ENCODE measurements around the gene ANKIB1.
"Not testable (repeated sequence)": the region's sequence is repeated elsewhere in the genome, so short reads cannot be mapped to it uniquely, and the experiment has no call there.

ANKIB1 gene, protein sequence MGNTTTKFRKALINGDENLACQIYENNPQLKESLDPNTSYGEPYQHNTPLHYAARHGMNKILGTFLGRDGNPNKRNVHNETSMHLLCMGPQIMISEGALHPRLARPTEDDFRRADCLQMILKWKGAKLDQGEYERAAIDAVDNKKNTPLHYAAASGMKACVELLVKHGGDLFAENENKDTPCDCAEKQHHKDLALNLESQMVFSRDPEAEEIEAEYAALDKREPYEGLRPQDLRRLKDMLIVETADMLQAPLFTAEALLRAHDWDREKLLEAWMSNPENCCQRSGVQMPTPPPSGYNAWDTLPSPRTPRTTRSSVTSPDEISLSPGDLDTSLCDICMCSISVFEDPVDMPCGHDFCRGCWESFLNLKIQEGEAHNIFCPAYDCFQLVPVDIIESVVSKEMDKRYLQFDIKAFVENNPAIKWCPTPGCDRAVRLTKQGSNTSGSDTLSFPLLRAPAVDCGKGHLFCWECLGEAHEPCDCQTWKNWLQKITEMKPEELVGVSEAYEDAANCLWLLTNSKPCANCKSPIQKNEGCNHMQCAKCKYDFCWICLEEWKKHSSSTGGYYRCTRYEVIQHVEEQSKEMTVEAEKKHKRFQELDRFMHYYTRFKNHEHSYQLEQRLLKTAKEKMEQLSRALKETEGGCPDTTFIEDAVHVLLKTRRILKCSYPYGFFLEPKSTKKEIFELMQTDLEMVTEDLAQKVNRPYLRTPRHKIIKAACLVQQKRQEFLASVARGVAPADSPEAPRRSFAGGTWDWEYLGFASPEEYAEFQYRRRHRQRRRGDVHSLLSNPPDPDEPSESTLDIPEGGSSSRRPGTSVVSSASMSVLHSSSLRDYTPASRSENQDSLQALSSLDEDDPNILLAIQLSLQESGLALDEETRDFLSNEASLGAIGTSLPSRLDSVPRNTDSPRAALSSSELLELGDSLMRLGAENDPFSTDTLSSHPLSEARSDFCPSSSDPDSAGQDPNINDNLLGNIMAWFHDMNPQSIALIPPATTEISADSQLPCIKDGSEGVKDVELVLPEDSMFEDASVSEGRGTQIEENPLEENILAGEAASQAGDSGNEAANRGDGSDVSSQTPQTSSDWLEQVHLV

DNA sequence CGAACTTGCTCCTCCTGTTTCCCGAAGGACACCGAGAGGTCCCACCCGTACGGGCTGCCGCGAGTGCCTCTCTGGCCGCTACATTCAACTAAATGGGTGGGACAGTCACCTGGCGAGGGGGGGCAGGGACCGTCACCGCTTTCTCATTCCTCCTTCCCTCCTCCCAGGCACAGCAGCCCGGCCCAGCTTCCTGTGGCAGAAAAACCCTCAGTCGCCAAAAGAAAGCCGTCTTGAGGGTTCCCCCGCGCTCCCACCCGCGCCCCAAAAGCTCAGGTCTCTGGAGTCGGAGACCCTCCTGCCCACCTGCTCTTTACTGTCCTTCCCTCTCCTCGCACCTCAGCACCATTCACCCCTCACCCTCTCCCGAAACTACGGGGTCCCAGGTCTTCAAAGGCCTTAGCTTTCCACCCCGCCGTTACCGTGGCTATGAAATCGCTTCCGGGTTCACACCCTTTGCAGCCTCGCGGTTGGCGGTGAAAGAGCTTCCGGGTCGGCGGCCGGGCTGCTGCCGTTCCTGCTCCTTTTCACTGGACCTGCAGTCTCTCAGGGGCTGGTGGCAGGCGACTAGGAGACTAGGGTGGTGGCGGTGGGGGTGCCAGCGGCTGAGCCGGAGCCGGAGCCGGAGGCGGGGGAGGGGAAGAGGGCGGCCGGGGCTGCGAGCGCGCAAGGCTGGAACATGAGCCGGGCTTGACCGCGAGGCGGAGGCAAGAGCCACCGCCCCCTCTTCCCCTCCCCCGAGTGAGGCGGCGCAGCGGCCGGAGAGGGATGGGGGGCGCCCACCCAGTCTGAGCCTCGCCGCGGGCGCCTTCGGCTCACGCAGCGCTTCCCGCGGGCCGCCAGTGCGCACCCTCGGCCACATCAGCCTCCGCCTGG lies at the start of gene ANKIB1, which contains the start of gene KRIT1:
TSS of gene ANKIB1 (plus strand) at position 488 of the 873 bp plus-strand sequence. CDS start 49,005 bp downstream, outside the sequence.
TSS of gene KRIT1 (minus strand) at position 428 of the 873 bp plus-strand sequence. CDS start 3,779 bp downstream, outside the sequence.
- DNase-seq (ENCODE audit: low read depth) = no peak

DNA sequence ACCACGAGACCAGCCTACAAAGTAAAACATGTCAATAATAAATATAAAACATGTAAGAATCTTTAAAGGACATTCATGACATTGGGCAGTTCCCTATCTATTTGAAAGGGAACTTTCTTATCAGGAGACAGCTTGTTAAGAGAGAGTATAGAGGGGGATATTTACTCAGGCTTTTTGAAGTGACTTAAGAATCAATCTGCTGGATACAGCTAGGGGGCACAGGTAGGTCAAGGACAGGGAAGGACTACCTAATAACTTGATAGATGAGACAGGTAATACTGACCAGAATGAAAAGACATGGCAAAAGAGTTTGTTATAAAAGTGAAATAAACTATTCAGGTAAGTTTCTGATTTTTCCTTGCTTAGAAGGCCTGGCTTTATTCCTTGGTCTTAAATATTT lies 45.0 kb upstream of the ANKIB1 start:
- no peak for DNase-seq (ENCODE audit: low read depth)

DNA sequence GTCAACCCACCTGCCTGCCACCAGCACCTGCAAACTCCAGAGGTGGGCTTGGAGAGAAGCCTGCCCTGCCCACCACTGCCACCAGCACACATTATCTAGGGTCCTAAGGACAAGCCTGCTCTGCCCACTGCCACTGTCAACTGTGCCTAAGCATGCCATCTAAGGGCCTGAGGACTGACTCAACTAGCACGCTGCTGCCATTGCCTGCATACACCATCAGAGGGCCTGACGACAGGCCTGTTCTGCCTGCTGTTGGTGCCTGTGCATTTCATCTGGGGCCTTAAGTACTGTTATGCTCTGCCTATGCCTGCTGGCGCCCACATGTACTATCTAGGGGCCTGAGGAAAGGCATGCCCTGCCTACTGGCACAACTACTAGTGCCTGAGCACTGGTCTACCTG lies 39.8 kb upstream of the ANKIB1 start:
- DNase-seq (ENCODE audit: low read depth) = no peak

DNA sequence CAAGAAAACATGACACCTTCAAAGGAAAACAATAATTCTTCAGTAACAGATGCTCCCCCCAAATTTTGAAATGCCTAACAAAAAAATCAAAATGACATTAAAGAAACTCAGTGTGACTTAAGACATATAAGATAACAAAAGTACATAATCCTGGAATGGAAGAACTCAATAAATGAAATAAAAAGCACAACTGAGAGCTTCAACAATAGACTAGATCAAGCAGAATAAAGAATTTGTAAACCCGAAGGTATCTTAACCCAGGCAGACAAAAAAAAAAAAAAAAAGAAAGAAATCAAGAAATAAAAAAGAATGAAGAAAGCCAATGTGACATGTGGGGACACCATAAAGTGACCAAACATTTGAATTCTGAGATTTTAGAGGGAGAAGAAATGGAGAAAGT lies 39.1 kb upstream of the ANKIB1 start:
- no peak for DNase-seq (ENCODE audit: low read depth)

DNA sequence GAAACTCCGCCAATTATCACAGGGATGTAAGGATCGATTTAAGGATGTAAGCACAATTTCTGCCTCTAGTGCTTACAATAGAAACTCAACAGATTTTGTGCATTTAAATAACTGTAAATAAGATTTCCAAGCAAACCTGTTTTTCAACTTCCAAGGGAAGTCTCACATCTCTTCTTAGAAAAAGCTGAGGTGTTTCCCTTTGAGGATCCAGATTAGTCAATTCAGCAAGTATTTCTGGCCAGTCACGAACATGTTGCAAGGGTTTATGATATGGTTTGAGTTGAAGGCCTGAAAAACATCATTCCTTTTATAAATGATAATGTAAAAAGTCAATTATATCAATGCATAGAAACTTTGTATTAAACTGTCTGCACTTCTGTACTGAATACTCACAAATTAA lies 24.0 kb upstream of the ANKIB1 start:
- DNase-seq (ENCODE audit: low read depth) = no peak

DNA sequence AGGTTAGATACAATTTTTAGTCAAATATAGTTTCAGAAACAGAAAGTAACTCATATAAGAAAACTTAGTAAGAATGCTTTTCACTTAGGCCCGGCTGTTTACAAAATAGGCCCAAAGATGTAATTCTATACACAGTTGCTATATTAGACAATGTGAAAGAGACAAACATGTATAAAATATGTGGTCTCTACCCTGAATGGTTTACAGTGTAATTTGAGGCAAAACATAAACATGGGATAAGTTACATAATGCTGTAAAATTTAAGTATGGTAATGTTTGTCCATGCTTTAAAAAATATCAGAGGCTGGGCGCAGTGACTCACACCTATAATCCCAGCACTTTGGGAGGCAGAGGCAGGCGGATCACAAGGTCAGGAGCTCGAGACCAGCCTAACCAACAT lies 18.8 kb upstream of the ANKIB1 start:
- DNase-seq (ENCODE audit: low read depth) = no peak

DNA sequence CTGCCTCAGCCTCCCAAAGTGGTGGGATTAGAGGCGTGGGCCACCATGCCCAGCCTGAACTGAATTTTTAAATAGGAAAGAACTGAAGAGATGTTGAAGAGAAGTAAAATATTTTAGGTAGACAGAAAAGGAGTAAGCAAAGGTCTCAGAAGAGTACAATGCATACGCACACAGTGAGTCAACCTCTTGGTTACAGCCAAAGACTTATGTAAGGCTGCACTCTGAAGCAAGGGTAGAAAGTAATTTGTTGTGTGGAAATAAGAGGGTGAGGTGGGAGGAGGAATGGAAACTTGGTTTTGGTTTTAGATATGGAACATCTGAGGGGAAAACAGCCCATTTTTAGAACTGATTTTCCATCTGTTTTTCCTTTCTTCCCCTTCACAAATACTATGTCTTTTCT lies 17.7 kb upstream of the ANKIB1 start:
- no peak for DNase-seq (ENCODE audit: low read depth)

DNA sequence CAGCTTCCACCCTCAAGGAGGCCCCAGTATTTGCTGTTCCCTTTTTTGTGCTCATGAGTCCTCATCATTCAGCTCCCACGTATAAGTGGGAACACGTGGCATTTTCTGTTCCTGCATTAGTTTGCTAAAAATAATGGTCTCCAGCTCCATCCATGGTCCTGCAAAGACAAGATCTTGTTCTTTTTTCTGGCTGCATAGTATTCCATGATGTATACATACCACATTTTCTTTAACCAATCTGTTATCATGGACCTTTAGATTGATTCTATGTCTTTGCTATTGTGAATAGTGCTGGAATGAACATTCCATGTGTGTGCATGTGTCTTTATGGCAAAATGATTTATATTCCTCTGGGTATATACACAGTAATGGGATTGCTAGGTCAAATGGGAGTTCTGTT lies 17.0 kb upstream of the ANKIB1 start:
- no peak for DNase-seq (ENCODE audit: low read depth)

DNA sequence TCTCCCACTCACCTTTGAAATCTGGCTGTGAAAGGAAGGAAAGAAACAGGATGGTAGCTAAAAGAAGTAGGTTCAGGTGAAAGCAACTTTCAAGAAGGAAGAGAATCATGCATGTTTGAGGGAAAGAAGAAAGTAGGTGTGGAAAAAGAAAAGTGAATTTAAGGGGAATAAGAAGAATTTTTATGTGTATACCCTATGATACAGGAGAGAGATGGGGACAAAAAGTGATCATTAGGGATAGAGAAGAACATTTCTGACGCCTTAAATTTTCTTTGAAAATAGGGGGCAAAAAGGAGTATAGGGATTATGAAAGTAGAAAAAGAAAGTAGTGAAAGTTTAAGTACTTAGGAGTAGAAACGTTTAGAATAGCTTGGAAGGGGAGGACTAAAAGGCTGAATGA lies 15.2 kb upstream of the ANKIB1 start:
- no peak for DNase-seq (ENCODE audit: low read depth)

DNA sequence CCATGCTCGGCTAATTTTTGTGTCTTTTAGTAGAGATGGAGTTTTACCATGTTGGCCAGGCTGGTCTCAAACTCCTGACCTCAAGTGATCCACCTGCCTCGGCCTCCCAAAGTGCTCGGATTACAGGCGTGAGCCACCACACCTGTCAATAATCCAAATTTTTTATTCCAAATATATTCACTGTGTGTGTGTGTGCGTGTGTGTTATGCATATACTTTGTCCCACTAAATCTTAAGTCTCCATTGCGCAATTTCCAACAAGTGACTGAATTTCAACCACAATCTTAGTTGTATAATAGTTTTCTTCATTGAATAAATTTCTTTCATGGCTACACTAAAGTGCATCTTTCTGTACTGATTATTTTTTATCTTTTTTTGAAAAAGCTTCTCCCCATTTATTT lies 2.8 kb upstream of the ANKIB1 start:
- DNase-seq (ENCODE audit: low read depth) = no peak

DNA sequence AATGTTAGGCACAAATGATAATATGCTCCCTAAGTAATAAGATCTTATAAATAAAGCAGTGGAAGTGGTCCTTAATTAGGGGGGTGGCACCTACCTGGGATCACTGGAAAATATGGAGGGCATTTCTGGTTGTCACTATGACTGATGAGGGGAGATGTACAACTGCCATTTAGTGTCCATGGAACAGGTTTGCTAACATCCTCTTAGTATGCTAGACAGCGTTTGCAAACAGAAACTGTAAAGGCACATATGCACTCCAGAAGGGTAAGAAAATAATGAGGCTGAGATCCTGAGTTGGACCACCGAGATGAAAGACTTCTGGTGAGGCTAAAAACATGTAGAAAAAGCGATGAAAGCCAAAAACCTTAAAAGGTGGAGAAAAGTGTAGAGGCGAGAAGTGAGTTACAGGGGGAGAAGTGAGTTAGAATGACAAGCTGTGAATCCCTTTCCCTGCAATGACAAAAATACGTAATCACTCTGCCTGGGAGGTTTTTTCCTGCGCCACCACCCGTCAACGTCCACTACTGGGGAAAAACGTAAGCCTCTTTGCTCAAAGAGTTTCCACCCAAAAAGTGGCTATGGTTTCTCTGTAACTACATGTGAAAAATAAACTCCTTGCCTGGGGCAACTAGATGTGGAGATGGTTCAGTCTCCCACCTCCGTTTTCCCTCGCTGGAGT lies 827 bp upstream of the ANKIB1 start:
- no peak for DNase-seq (ENCODE audit: low read depth)

DNA sequence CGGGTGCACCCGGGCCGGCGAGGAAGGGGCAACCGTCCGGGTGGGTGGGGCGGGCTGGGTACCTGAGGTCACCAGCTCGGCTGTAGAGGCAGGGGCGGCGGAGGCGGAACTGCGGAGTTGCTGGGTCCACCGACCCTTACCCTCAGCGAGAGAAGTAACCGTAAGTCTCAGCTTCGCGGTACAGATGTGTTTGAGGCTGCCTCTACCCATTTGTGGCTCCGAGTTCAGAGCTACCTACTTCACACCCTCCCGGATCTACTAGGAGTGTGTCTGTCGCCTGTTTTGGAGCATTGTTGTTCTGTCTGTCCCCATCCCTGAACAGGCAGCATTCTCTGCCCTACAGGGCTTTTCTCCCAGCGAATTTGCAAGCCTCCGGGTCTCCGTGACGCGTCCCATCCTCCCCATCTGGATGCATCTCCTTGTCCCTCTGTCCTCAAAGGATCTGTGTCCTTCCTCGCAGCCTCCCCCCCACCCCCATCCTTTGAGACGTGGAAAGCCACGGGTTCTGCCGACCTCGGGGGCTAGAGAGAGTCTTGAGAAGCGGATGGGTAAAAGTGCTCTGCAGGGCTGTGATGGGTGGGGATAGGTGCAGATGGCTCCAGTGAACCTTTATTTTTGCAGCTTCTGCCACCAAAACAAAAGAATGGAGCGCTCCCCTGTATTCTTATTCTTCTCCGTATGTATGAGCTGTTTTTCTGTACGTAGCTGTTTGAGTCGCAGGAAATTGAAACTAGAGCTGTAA lies 757 bp downstream of the ANKIB1 start:
- DNase-seq (ENCODE audit: low read depth) = no peak

DNA sequence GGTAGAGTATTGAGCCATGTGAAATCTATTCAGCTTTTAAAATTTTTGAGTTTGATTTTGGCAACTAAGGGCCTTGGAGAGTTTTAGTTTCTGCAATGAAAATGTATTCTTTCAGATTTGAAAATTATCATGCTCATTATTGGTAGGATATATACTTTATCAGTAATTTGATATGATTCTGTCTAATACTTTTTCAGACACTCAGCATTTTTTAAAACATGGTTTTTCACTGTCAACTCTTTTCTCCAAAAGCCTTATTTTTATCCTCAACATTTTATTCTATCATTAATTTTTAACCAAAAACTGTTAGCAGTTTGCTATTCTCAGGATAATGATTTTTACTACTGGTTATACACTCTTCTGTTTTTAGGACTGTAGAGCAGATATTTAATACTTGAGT lies 4.8 kb downstream of the ANKIB1 start:
- DNase-seq (ENCODE audit: low read depth) = no peak

DNA sequence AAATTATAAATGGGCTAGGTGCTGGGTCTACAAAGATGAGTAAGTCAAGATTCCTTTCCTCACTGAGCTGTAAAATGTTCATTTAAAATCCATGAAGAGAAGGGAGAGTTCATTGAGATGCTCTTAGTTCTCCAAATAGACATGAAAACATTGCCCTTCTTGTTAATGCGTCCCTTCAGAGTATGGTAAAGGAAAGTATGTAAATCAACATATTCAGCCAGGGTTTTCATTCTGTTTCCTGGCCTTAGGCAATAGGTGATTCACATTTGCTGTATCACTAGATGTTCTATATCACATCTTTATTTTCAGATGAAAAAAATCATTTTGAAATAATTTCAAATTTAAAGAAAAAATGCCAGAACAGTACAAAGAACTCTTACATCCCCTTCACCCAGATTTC lies 5.4 kb downstream of the ANKIB1 start:
- DNase-seq (ENCODE audit: low read depth) = no peak

DNA sequence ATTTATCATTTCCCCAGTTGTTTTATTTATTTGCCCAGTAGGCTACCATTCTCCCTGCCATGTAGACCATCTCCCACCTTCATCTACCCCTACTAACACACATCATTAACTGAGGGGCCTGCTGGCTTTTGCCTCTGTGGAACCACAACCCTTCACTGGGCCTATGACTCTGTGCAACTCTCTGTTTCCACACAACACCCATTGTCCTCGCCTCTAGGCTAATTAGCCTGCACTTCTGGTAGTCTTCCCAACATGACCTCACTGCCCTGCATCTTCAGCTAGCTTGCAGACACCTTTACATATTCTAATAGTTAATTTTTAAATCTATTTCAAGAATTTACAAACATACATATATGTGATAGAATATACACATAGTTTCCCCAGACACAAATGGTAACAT lies 7.5 kb downstream of the ANKIB1 start:
- DNase-seq (ENCODE audit: low read depth) = no peak

DNA sequence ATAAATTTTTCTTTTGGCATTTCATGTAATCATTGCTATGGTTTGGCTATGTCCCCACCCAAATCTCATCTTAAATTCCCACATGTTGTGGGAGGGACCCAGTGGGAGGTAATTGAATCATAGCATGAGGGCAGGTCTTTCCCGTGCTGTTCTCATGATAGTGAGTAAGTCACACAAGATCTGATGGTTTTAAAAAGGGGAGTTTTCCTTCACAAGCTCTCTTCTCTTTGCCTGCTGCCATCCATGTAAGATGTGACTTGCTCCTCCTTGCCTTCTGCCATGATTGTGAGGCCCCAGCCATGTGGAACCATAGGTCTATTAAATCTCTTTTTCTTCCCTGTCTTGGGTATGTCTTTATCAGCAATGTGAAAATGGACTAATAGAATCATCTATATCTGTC lies 9.0 kb downstream of the ANKIB1 start:
- DNase-seq (ENCODE audit: low read depth) = not testable (repeated sequence)

DNA sequence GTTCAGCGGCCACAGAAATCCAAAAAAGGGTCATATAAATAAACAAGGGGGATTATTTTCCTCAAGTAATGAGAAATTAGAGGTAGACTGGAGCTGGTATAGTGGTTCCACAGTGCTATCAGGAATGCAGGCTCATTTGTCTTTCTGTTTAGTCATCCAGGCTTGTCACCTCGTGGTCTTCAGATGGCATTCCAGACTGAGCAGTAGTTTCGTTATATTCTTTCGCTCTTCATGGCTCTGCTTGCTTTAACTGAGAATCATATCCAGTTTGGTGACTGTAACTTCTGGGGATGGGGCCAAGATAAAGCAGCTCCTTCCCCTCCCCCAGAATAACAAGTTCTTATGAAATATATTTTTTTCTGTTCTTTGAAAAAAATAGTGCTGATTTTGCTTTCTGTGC lies 9.5 kb downstream of the ANKIB1 start:
- DNase-seq (ENCODE audit: low read depth) = peak; percentile 68

DNA sequence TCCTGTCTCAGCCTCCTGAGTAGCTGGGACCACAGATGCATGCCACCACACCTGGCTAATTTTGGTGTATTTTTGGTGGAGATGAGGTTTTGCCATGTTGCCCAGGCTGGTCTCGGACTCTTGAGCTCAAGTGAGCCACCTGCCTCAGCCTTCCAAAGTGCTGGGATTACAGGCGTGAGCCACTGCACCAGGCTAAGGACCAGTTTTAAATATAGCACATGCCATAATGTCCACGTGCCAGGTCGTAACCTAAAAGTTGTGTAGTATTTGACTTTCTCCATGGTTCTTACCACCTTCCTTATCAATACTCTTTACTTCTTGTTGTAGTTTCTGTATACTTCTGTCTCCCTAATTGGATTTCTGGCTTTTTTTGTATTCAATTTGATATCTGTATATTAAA lies 13.3 kb downstream of the ANKIB1 start:
- no peak for DNase-seq (ENCODE audit: low read depth)

DNA sequence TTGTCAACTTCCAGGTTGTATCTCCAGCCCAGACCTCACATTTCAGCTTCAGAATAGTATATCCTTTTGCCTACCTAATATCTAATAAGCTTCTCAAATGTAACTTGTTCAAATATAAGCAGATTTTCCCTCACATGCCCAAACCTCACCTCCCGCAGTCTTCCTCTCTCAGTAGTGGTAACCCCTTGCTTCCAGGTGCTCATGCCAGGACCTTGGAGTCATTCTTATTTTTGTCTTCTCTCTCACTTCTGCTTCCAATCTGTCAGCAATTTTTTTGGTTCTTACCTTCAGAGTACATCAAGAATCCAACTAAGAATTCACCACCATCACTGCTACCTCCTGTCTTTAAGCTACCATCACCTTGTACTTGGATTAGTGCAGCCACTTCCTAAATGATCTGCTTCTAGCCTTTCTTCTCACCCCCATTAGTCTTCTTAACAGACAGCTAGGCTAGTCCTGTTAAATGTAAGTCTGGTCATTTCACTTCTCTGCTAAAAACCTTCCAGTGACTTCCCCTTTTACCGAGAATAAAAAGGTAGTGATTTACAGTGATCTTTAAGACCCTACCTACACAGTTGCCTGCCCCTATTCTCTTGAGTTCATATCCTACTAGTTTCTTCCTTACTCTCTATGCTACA lies 14.0 kb downstream of the ANKIB1 start:
- no peak for DNase-seq (ENCODE audit: low read depth)

DNA sequence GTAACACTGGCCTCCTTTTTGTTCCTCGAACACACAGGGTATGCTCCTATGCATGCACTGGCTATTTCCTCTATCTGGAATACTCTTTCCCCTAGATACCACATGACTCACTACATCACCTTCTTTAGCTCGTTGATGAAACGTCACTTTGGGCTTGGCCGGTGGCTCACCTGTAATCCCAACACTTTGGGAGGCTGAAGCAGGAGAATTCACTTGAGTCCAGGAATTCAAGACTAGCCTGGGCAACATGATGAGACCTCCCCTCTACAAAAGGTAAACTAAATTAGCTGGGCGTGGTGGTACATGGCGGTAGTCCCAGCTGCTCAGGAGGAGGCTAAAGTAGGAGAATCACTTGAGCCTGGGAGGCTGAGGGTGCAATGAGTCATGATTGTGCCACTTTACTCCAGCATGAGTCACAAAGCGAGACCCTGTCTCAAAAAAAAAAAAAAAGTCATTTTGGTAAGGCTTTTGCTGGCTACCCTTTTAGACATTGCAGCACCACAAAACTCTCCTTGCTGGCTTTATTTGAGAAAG lies 14.5 kb downstream of the ANKIB1 start:
- DNase-seq (ENCODE audit: low read depth) = no peak
